RWPE2 (cell line): ENCODE measurements around the gene AHSA1.

Experiments
- ATAC-seq: fragments of 200-7000 bp; cut with Tn5 transposase; 3 replicates; pipeline ENCODE4 v1.9.1; 2021; ENCODE audit warnings: low read depth
- DNase-seq: peaks from one replicate; pipeline ENCODE4 v3.0.0-alpha.2; 2020; ENCODE audit warnings: low spot score
- H3K27ac ChIP-seq: fragments of 450-650 bp; 2 replicates; pipeline ENCODE4 v1.5.1; 2017; ENCODE audit warnings: mild to moderate bottlenecking; ENCODE audit not compliant: poor library complexity, severe bottlenecking
- H3K27me3 ChIP-seq: fragments of 250-450 bp; sonication (Bioruptor Pico); 2 replicates; pipeline ENCODE4 v1.5.1; 2021; ENCODE audit warnings: mild to moderate bottlenecking, moderate library complexity; ENCODE audit not compliant: insufficient read depth, poor library complexity, severe bottlenecking
- H3K36me3 ChIP-seq: fragments of 250-450 bp; sonication (Bioruptor Pico); 2 replicates; pipeline ENCODE4 v1.5.1; 2020; ENCODE audit warnings: low read depth, mild to moderate bottlenecking, moderate library complexity
- H3K4me1 ChIP-seq: fragments of 250-450 bp; sonication (Bioruptor Pico); 2 replicates; pipeline ENCODE4 v1.5.1; 2021; ENCODE audit warnings: mild to moderate bottlenecking, moderate library complexity; ENCODE audit not compliant: insufficient read depth, poor library complexity, severe bottlenecking
- H3K4me3 ChIP-seq: fragments of 250-450 bp; sonication (Bioruptor Pico); 2 replicates; pipeline ENCODE4 v1.5.1; 2021; ENCODE audit warnings: mild to moderate bottlenecking, moderate library complexity; ENCODE audit not compliant: severe bottlenecking
- H3K9me3 ChIP-seq: fragments of 250-450 bp; sonication (Bioruptor Pico); 2 replicates; pipeline ENCODE4 v1.5.1; 2021; ENCODE audit warnings: mild to moderate bottlenecking, moderate library complexity; ENCODE audit not compliant: severe bottlenecking
- CTCF ChIP-seq: fragments of 450-650 bp; IDR thresholded peaks from one replicate; pipeline ENCODE4 v1.5.1; 2017; ENCODE audit warnings: mild to moderate bottlenecking, moderate library complexity; ENCODE audit not compliant: poor library complexity, severe bottlenecking

Gene AHSA1

GRCh38 chr14:77470224-77470870 is 12.5 kb downstream of the AHSA1 start:
- TF ChIP-seq CTCF = no peak
- ATAC-seq = peak; percentile 41; the same call in 1 of the 3 replicates
- Histone ChIP-seq H3K27ac (no peak overlapping the region), H3K4me1 (no peaks in the 10 kb centered on the region), H3K4me3 (no peak overlapping the region), H3K36me3 (peaks cover 35% of the 10 kb centered on the region), H3K27me3 (no peaks in the 10 kb centered on the region), H3K9me3 (no peaks in the 10 kb centered on the region)
- no peak for DNase-seq

- Histone ChIP-seq H3K36me3 (peaks cover 3% of the 10 kb centered on the region; the same call in 1 of the 2 replicates), H3K27ac (no peak overlapping the region), H3K4me1 (no peaks in the 10 kb centered on the region), H3K9me3 (no peaks in the 10 kb centered on the region), H3K27me3 (no peaks in the 10 kb centered on the region), H3K4me3 (no peak overlapping the region)
- no peak for ATAC-seq
- DNase-seq = no peak
- no peak for TF ChIP-seq CTCF
These were observed 16.0 kb downstream of the AHSA1 start for GRCh38 chr14:77473921-77474320.

- DNase-seq (no peak), ATAC-seq (no peak)
- TF ChIP-seq CTCF = no peak
- H3K4me1 ChIP-seq = no peaks in the 10 kb centered on the region
- H3K36me3 ChIP-seq = no peaks in the 10 kb centered on the region
- no peak overlapping the region for H3K27ac ChIP-seq
- no peak overlapping the region for H3K4me3 ChIP-seq
- no peaks in the 10 kb centered on the region for H3K27me3 ChIP-seq
- no peaks in the 10 kb centered on the region for H3K9me3 ChIP-seq
These were observed 16.7 kb downstream of the AHSA1 start for GRCh38 chr14:77474479-77475177.

- H3K9me3 ChIP-seq = no peaks in the 10 kb centered on the region
- H3K27ac ChIP-seq = no peak overlapping the region
- no peak for TF ChIP-seq CTCF
- H3K36me3 ChIP-seq = no peaks in the 10 kb centered on the region
- DNase-seq (no peak), ATAC-seq (0 out of 3 replicates have a peak, but pooled peaks have one; percentile 6)
- H3K4me3 ChIP-seq = no peak overlapping the region
- H3K27me3 ChIP-seq = no peaks in the 10 kb centered on the region
- no peaks in the 10 kb centered on the region for H3K4me1 ChIP-seq
These were observed 17.7 kb downstream of the AHSA1 start for GRCh38 chr14:77475432-77476115.
